Measurements from ENCODE around the gene ANTXRL. TPM values are rescaled to one million over a fixed set of nuclear protein-coding genes. Genes with fewer than 3 reads are reported as not detected.
"Not testable (repeated sequence)": the region's sequence is repeated elsewhere in the genome, so short reads cannot be mapped to it uniquely, and the experiment has no call there.

The ANTXRL gene
- total RNA-seq, 4 donors from 2014 or later, result not detected

- no CpG with 5 or more reads among the region's 20 CpGs for WGBS, 2 donors (ENCODE audit: low coverage in 1 of 2)
- Histone ChIP-seq H3K4me1 (no peaks in the 10 kb centered on the region), H3K27me3 (no peaks in the 10 kb centered on the region), H3K36me3 (no peaks in the 10 kb centered on the region), H3K9me3 (no peaks in the 10 kb centered on the region), H3K27ac (no peak overlapping the region), H3K4me3 (no peak overlapping the region)
- no peak for TF ChIP-seq EP300 (IDR thresholded peaks at IDR 0.05)
- no peak for TF ChIP-seq POLR2AphosphoS5 (IDR thresholded peaks at IDR 0.05)
- TF ChIP-seq, protein P1, sequence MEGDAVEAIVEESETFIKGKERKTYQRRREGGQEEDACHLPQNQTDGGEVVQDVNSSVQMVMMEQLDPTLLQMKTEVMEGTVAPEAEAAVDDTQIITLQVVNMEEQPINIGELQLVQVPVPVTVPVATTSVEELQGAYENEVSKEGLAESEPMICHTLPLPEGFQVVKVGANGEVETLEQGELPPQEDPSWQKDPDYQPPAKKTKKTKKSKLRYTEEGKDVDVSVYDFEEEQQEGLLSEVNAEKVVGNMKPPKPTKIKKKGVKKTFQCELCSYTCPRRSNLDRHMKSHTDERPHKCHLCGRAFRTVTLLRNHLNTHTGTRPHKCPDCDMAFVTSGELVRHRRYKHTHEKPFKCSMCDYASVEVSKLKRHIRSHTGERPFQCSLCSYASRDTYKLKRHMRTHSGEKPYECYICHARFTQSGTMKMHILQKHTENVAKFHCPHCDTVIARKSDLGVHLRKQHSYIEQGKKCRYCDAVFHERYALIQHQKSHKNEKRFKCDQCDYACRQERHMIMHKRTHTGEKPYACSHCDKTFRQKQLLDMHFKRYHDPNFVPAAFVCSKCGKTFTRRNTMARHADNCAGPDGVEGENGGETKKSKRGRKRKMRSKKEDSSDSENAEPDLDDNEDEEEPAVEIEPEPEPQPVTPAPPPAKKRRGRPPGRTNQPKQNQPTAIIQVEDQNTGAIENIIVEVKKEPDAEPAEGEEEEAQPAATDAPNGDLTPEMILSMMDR (IDR thresholded peaks at IDR 0.05), result no peak
- TF ChIP-seq POLR2A (IDR thresholded peaks at IDR 0.05), result no peak
- ATAC-seq, result no peak
Measured at GRCh38 chr10:46299536-46300369, 13.0 kb downstream of the ANTXRL start.

GRCh38 chr10:46300370-46300711, 13.5 kb downstream of the ANTXRL start:
- not testable (repeated sequence) for H3K36me3 ChIP-seq, H3K27ac ChIP-seq, H3K4me1 ChIP-seq, H3K9me3 ChIP-seq, ATAC-seq, H3K27me3 ChIP-seq, H3K4me3 ChIP-seq
- WGBS, 2 donors (ENCODE audit: low coverage in 1 of 2), result 100% methylated on average over 1 of the region's 3 CpGs

DNA sequence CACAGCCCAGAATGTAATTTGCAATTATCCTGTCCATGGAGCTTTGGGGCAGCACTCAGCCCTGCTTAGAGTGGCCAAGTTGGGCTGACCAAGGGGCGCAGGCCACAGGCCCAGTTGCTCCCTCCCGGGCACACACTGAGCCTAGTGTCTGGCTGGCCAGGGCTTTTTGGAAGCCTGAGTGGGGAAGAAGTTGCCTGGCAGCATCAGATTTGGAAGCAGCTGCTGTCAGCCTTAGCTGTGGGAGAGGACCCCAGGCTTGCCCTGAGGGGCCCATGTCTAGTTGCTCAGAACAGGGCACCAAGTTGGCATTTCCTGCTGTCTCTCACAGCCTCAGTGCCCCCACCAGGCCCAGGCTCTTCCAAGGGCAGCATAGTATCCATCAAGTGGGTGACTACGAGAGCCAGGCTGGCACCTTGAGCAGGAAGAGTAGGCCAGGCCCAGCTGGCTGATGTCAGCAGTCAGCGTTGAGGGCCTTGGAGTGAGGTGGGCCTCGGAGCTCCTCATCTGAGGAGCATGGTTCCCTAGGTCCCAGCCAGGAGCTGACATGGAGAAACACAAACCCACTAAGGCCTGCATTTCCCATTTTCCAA, 14.4 kb downstream of the ANTXRL start:
- WGBS, 2 donors (ENCODE audit: low coverage in 1 of 2), result 92 to 100% methylated on average over 1 to 2 of the region's 5 CpGs
- H3K4me3 ChIP-seq, result no peak overlapping the region
- no peak for ATAC-seq
- TF ChIP-seq EP300 (IDR thresholded peaks at IDR 0.05) (no peak), POLR2AphosphoS5 (IDR thresholded peaks at IDR 0.05) (no peak), POLR2A (IDR thresholded peaks at IDR 0.05) (no peak)
- TF ChIP-seq, protein P1 (IDR thresholded peaks at IDR 0.05), result no peak
- no peak overlapping the region for H3K27ac ChIP-seq
- H3K36me3 ChIP-seq, result no peaks in the 10 kb centered on the region
- H3K27me3 ChIP-seq, result no peaks in the 10 kb centered on the region
- H3K9me3 ChIP-seq, result no peaks in the 10 kb centered on the region
- no peaks in the 10 kb centered on the region for H3K4me1 ChIP-seq

DNA sequence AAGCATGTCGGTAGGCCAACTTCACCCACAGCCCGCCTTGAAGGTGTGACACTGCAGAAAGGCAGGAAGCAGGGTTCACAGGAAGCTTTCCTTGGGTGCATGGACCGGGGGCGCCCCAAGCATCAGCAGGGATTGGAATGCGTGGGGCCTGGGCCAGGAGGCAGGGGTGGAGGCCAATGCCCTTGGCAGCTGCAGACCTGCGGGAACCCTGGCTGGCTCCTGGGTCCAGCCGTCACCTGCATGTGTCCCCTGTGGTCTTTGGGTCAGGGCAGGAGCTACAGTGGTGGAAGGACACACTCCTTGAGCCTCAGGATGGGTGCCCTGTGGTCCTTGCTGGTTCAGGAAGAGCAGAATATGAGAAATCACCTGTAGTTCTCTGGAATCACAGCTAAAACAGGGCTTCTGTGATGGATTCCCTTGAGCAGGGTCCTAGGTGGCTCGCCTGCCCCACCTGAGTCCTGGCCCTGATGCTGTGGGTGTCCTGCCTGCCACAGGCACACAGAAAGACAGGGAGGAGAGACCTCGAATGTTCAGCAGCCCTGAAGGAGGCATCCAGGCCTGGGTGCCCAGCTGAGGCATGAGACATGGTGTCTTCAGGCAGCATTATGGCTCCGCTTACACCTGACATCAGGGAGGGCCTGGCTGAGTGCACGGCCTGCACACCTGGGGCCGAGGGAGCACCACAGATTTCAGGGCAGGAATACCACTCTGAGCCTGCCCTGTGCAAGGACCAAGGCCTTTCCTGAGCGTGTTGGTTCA, 15.1 kb downstream of the ANTXRL start:
- Histone ChIP-seq H3K9me3 (no peaks in the 10 kb centered on the region), H3K27ac (no peak overlapping the region), H3K36me3 (no peaks in the 10 kb centered on the region), H3K27me3 (no peaks in the 10 kb centered on the region), H3K4me1 (no peaks in the 10 kb centered on the region), H3K4me3 (no peak overlapping the region)
- TF ChIP-seq EP300 (IDR thresholded peaks at IDR 0.05), result no peak
- no peak for TF ChIP-seq POLR2AphosphoS5 (IDR thresholded peaks at IDR 0.05)
- 100% methylated on average over 3 of the region's 13 CpGs; no CpG with 5 or more reads in 1 of the 2 donors for WGBS, 2 donors (ENCODE audit: low coverage in 1 of 2)
- no peak for ATAC-seq

DNA sequence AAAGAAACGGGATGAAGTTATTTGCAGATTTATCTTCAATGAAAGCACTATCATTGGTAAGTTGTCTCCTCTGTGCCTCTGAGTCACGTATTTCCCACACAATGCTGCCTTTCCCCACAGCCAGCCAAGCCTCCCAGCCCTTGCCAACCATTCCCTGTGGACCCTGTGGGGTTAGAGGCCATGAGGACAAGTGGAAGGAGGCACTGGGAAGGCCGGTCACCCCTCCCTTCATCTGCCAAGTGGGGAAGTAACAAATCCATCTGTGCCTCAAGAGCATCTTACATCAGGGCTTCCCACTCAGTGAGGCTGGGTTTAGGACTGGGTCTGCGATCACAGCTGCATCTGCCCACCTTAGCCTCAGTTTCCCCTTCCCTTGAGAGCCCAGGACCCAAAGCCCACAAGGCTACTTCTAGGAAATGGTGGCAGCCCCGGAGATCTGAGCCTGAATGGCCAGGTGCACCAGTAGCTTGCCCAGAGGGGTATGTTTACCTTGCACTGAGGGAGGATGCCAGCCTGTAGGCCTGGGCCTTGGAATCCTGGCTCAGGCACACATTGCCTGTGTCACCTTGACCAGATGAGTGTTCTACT, 16.1 kb downstream of the ANTXRL start:
- not testable (repeated sequence) for H3K9me3 ChIP-seq, H3K36me3 ChIP-seq, H3K4me3 ChIP-seq, H3K27ac ChIP-seq, ATAC-seq, H3K4me1 ChIP-seq, H3K27me3 ChIP-seq
- 50 to 75% methylated on average over 1 to 2 of the region's 5 CpGs for WGBS, 2 donors (ENCODE audit: low coverage in 1 of 2)

- Histone ChIP-seq H3K4me1 (no peaks in the 10 kb centered on the region), H3K4me3 (no peak overlapping the region), H3K36me3 (no peaks in the 10 kb centered on the region), H3K27me3 (no peaks in the 10 kb centered on the region), H3K27ac (no peak overlapping the region), H3K9me3 (no peaks in the 10 kb centered on the region)
- ATAC-seq, result no peak
- WGBS, 2 donors (ENCODE audit: low coverage in 1 of 2), result 86 to 89% methylated on average over 1 to 3 of the region's 3 CpGs
- no peak for TF ChIP-seq EP300 (IDR thresholded peaks at IDR 0.05)
- no peak for TF ChIP-seq POLR2AphosphoS5 (IDR thresholded peaks at IDR 0.05)
- TF ChIP-seq POLR2A (IDR thresholded peaks at IDR 0.05), result no peak
- TF ChIP-seq, protein P1 (IDR thresholded peaks at IDR 0.05), result no peak
Measured at GRCh38 chr10:46304062-46304461, 17.3 kb downstream of the ANTXRL start.

DNA sequence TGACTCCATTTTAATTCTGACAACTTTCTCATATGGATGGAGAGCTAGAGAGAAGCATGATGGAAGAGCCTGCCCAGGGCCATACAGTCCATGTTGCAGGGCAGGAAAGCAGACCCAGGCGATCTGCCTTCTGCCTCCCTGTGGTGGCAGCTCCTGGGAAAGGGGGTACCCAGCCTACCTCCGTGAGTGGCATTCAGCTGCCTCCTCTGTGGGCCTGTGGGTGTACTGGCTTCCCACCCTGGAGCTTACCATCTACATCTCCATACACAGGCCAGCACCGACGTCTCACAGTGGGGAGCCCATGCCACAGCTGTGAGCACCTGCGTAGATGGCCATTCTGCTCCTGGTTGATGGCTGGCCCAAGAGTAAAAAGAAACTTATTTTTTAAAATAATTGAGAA, 17.9 kb downstream of the ANTXRL start:
- not testable (repeated sequence) for H3K36me3 ChIP-seq, H3K27ac ChIP-seq, ATAC-seq, H3K4me1 ChIP-seq, H3K27me3 ChIP-seq, H3K4me3 ChIP-seq, H3K9me3 ChIP-seq
- 87% methylated on average over 2 of the region's 5 CpGs; no CpG with 5 or more reads in 1 of the 2 donors for WGBS, 2 donors (ENCODE audit: low coverage in 1 of 2)
